CD4-positive, alpha-beta T cell treated with Interleukin-12 subunit alpha and Interleukin-12 subunit beta, for 1 hour (primary cell): ENCODE measurements around the gene CCDC92.
"Not testable (repeated sequence)": the region's sequence is repeated elsewhere in the genome, so short reads cannot be mapped to it uniquely, and the experiment has no call there.

Experiments
- DNase-seq: peaks from one replicate; pipeline ENCODE4 v3.0.0-alpha.2; 2020

Gene CCDC92

DNA sequence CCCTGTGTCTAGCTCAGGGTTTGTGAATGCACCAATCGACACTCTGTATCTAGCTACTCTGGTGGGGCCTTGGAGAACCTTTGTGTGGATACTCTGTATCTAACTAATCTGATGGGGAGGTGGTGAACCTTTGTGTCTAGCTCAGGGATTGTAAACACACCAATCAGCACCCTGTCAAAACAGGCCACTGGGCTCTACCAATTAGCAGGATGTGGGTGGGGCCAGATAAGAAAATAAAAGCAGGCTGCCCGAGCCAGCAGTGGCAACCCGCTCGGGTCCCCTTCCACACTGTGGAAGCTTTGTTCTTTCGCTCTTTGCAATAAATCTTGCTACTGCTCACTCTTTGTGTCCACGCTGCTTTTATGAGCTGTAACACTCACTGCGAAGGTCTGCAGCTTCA lies 25.1 kb downstream of the CCDC92 start:
- DNase-seq, result not testable (repeated sequence)

DNA sequence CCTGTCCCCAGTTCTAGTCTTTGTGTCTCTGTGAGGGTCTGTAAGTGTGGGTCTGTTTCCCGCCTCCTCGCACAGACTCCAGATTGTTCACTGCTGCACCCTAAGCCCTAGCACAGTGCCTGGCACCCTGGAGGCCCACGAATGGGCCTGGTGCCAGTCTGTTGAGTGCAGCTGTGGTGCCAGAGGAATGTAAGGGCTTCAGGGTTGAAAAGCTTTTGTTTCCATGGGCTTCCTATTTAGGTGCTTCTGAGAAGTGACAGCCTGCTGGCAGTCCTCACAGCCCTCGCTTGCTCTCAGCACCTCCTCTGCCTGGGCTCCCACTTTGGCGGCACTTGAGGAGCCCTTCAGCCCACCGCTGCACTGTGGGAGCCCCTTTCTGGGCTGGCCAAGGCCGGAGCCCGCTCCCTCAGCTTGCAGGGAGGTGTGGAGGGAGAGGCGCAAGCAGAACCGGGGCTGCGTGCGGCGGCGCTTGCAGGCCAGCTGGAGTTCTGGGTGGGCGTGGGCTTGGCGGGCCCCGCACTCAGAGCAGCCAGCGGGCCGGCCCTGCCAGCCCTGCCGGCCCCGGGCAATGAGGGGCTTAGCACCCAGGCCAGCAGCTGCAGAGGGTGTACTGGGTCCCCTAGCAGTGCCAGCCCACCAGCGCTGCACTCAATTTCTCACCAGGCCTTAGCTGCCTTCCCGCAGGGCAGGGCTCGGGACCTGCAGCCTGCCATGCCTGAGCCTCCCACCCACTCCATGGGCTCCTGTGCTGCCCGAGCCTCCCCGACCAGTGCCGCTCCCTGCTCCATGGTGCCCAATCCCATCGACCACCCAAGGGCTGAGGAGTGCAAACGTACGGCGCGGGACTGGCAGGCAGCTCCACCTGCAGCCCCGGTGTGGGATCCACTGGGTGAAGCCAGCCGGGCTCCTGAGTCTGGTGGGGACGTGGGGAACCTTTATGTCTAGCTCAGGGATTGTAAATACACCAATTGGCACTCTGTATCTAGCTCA lies 25.8 kb downstream of the CCDC92 start:
- not testable (repeated sequence) for DNase-seq

DNA sequence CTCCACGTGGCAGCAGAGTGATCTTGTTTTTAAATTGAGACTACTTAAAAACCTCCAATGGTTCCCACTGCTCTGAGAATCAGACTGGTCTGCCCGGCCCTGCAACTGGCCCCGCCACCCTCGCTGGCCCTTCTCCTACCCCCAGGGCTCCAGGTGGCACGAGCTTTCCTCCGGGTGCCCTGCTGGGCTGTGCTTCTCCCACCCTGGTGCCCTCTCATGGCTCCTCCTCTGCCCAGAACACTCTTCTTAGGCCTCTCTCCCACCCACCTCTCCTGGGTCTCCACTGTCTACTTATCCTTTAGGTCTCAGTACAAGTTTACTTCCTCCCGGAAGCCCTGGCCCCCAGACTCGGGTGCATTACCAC lies 26.5 kb downstream of the CCDC92 start:
- DNase-seq, result no peak

DNA sequence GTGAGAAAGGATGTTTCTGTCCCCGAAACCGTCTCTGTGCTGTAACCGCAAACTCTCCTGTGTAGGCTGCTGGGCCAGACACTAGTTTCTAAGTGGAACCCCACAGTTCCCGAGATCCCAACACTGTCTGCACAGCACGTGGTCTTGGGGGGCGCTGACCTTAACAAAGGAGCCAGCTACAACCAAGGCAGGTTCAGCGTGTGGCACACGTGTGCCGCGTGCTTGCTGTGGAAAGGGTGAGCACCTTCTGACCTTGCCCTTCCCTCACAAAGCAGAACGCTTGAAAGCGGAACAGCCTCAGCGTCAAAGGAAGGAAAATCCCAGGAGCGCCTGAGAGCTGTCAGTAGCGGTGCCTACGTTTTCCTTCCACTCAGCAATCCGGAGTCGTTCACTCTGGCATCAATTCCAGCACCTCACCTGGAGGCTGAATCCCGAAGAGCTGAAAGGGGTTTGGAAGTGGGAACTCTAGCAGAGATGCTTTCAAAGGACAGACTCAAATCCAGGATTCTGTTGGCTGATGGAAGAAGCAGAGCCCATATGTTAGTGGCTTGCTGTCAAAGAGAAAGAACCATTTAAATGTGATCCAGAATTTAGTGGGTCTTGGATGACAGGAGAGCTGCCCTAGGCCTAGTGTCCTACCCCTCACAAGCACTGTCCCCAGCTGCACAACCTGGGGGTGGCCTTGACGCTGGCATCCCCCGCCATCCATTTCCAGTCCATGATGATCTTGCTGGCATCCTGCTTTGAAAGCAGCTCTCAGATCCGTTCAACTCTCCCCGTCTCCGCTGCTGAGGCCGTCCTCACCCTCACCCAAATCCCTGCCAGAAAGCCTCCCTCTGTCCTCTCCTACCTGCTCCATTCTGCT lies 27.1 kb downstream of the CCDC92 start:
- no peak for DNase-seq

DNA sequence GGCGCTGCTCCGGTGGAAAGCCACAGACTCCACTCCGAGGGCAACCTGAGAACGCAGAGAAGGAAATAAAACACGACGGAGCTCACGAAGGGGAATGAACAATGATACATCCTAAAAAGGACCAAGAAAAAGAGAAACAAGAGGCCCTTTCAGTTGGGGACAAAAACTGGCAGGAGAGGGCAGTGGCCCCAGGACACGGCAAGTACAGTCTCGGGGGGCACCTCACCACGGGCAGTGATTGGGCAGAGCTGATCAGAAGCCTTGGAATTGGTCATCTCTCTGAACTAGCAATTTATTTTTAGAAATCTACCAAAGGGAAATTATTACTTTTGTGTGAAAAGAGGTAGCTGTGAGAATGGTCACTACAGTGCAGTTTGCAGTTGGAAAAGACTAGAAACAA lies 27.9 kb downstream of the CCDC92 start:
- DNase-seq, result no peak

DNA sequence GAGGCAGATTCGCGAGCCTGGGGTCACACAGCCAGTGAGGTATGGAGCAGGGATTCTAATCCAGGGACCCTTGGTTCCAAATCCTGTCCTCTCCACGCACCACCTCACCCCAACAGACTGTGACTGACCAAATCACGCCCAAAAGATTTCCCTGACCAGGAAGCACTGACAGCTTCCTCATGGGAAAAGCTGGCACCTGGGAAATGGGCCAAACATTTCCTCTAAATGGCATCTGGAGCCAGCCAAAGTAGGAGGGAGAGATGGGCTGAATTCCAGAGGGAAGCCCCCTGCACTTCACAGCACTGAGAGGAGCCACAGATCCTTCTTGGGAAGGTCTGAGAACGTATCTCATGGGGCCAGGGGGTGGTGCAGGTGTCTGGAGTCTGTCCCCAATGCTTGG lies 28.8 kb downstream of the CCDC92 start:
- DNase-seq, result no peak

DNA sequence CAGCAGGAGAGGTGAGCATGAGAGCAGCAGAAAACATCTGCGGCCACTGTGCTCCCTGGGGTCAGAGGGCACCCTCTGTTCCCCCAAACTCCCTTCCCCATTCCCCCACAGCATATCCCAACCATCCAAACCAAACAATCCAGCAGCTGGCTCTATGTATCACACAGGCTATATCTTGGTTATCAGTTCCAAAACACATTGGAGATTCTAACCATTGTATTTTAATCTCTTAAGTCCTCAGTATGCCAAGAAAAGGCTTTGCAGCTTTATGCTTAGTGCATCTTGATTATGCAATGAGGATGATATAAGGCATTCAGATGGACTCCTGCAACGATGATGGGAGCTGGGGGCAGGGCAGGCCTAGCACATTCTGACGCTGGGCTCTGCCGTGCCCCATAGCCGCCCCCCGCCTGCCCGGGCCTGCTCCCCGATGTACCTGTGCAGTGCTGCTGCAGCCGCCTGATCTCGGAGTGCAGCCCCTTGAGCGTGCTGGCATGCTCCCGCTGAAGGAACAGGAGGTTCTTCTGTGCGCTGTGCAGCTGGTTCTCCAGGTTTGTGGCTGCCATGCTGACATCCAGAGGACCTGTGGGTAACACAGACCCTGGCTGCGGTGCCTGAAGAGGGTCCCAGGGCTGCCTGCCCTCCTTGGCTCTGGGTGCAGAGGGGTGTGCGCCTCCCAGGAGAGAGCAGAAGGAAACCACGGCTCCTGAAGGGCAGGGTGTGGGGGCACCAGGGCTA lies 29.6 kb downstream of the CCDC92 start:
- DNase-seq, result no peak

DNA sequence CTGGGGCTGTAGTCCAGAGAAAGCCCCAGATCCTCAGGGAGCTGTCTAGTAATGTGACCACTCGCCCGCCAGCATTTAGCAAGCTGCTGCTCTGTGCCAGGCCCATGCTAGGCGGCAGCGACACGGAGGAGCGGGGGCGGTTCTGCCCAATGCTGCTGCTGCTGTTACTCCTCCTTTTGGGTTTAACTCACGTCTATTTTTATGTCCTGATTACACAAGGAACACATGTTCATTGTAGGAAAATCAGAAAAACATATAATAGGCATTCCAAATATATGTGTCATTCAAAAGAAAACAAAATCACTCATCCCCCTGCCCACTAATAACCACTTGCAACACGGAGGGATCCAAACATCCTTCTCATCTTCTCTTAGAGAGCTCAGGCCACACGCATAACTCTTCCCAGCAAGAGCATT lies 30.4 kb downstream of the CCDC92 start:
- DNase-seq, result no peak

DNA sequence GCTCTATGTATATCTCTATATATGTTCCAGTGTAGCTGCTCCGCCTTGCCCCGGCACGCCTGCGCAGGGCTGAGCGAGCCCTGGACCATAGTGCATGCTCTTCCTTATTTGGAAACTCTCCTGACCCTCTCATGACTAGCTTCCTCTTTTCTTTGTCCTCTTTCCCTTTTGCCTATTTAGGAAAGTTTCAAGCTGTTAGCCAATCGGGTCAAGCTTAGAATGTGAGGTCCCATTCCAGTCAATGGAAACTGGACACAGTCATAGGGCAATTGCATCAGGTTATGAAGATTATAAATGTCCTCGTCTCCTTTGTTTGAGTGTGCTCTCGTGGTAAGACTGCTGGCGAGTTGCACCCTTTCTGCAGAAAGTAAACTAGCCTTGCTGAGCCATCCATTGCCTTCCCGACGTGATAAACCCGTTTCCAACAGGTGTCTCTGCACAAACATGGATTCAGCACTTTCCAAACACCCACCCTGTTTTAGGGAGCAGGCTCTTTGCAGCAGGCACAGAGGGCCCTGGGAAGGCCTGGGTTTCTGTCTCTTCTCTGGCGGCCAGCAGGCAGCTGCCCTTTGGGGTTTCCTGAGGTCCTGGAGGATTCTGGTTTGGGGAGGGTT lies 30.9 kb downstream of the CCDC92 start:
- DNase-seq, result no peak

DNA sequence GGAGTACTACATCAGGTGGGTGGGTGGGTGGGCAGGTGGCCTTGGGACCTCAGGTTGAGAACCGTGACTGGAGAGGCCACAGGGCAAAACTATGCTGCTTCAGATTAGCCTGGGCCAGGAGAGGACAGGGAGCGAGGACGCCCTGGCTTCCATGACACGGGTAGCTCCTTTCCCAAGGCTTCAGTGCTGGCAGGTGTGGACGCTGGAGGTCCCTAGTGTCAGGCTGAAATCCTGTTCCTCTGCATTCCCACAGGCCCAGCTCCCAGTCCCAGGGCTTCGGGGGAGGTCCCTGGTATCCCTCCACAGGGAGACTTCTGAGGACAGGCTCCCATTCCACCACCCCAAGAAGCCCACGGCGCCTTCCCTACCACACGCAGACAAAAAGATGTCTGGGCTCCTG lies 31.6 kb downstream of the CCDC92 start:
- no peak for DNase-seq

DNA sequence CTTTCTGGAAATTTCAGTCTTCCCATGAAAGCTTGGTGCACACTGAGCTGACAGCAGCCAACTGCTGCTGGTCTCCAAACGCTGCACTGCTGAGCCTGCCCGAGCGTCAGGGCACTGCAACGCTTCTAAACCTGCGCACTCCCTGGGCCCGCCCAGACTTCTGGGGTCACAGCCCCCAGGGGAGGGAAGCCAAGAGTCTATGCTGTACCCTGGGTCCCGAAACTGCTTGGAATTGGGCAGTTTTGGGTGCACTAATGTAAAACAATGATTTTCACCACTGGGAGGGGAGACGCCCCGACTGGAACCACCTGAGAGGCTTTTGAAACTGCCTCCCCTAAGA lies 32.0 kb downstream of the CCDC92 start:
- DNase-seq, result no peak

DNA sequence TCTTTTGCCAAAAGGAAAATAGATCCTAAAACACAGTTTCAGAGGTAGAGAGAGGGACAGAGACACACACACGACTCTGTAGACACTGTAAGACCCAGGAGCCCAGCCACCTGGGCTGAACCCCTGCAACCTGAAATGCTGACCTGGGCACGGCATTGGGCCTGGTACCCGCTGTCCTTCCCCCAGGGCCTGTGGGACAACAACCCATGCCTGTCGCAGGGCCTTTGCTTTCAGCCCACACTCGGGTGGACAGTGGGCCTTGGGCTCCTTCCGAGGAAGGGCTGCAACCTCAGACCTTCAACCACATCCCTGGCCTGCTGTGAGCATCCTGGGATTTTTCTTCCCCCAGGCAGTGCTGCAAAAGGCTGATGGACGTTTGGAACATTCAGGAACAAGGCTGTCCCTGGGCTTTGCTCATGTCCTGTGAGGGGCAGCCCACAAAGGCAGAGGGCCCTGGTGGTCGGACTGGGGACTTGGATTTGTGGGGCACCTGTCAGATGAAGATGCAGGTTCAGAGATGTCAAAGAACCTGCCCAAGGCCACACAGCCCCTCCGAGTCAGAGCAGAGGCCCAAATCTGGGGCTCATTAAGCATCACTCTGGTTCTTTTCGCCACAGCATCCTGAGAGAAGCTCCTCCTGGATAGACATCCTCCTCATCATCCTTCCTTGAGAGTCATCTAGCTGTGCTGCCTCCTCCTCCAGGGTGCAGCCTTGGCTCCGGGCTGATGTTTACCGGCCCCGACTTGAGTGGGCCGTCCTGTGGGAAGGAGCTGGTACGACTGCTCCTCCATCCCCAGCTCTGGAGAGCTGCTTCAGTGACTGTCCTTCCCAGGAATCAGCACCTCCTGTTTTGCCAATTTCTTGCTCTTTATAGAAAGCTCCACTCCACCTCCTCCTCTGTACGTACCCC lies 32.7 kb downstream of the CCDC92 start:
- DNase-seq, result no peak

DNA sequence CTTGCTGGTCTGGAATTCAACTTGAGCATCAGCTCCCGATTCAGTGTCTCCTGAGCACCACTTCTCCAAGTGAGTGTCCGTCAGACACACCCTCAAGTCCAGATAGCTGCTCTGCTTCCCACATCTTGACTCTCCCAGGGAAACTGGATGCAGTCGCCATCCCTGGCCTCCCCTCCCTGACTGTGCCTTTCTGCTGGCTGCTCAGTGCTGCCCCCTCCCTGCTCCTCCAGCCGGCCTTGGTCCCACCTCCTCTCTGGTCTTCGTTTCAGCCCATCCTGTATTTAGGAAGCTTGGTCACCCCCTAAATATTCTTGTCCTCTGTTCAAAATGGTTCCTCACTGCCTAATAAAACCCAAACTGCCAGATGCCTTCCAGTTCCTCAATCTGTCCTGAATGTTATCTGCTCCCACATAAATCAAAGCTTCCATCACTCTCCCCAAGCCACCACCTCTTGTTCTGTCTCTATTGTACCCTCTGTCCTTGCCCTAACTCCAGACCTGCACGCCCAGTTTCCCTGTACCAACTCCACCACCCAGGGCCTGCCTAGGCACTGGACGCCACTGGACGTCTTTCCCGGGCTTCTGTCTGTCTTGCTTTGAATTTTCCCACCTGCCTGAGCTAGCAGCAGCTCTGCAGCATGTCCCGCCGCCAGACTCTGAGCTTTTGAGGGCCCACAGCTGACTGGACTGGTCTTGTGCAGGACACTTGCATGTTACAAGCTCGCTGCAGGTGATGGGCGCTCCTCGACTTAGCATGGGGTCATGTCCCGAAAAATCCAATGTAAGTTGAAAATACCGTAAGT lies 33.8 kb downstream of the CCDC92 start:
- DNase-seq, result peak; percentile 3

DNA sequence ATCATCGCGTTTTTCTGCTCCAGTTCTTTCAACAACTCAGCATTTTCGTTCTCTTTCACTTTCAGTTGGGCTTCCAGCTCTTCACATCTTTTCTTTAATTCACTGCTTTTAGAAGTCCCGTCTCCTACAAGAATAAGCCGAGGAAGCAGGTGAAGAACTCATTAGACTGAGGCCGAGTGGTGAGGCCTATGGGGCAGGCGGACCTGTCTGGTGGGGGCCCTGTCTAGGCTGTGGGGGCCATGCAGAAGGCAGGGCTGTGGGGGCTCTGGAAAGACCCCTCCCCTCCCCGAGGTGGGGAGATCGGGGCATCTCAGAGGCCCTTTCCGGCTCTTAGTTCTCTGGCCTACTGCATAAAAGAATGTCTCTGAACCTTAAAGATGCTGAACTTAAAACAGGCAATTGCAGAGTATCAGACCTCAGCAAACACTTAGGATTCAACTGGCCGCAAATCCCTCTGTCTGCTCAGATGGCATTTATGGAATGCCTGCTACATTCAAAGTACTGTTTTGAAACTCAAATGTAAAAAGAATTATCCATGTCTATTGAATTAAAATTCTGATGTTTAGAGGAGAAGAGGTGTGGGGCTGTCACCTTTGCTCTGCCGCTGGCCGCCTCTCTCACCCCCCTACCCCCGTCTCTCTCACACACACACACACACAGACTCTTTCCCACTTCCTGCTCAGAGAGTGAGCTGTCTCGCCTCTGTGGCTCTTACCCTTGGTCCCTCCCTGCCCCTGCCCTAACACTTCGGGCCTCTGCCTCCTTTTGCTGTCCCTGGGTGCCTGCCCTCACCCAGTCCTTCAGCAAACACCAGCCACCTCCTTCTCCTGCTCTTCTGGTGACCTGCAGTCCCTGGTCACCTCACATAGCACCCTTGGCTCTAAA lies 34.7 kb downstream of the CCDC92 start:
- DNase-seq, result peak; percentile 69

DNA sequence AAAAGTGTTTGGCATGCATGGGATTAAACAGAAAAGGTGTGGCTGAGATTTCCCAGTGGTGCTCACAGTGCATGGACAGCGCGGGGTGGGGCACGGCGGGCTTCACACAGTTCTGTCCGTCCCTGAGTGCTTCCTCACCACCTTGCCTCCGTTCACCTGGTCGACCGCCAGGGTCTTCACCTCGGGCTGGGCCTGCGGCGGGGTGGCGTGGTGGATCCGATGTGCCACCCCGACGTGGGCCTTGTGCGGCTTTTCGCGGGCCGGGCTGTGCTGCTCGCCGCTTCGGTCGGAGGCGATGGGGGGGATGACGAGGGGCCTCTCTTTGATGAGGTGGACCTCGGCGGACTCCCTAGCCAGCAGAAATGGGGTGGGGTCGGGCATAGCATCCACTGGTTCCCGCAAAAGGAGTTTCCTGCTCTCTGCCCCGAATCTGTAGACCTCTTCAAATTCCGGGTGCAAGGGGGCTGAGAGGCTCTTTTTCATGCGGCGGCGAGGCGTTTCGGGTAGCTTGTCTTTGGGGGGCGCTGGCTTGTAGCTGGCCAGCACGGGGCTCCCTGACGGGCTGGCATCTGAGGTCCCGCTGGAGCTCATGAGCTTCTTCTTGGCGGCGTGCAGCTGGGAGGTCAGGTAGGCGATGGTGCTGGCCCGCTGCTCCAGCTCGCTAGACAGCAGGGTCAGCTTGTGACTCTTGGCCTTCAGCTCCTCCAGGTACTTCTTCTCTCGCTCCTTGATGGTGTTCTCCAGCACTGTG lies 35.5 kb downstream of the CCDC92 start:
- DNase-seq, result no peak

DNA sequence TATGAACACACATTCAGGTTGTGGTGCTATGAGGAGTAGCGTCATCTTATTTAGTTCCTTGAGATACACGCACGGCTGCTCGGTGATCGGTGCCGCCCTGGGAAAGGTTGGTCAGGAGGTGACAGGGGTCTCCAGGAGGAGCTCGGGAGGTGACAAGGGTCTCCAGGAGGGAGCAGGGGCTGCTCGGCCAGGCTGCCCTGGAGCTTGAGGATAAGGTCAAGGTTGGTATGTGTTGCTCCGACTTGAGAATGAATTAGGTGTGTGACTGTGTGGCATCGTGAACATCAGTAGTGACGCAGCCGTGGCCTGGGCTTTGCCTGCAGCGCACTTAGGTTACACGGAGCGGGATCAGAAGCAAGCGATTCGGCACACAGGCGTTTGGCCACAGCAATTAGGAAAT lies 36.2 kb downstream of the CCDC92 start:
- no peak for DNase-seq

DNA sequence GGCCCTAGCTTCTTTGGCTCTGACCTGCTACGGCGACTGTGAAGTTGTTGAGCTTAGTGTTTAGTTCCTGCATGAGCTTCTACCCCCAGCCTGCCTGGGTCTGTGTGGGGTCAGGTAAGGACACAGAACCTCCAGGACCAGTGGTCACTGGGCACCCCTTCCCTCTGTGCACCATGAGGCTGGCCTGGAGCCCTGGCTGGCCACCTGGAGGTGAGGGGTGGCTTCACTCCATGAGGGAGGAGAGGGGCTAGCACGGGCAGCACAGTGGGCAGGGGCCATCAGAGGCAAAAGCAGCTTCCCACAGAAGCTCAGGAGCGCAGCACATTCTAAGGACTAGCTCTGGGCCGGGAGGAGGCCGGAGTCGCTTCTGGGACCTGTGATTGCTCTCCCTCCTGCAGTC lies 36.7 kb downstream of the CCDC92 start:
- DNase-seq, result no peak

DNA sequence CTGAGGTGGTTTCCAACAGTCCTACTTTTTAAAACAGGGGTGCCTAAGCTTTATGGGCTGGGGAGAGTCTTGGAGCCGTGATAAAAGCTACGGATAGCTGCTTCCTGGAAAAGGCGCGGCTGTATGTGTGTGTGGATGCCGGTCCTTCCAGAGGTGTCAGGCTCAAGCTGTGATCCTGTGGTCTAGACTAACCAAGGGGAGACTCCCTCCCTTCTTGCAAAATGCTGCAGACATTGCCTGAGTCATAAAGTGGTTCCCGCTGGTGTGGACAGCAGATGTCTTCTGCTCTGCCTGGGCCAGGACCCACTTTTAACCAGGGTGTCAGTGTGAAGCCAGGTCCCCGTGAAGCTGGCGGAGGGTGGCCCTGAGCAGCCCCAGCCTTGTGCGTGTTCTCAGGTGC lies 37.8 kb downstream of the CCDC92 start:
- DNase-seq, result no peak

DNA sequence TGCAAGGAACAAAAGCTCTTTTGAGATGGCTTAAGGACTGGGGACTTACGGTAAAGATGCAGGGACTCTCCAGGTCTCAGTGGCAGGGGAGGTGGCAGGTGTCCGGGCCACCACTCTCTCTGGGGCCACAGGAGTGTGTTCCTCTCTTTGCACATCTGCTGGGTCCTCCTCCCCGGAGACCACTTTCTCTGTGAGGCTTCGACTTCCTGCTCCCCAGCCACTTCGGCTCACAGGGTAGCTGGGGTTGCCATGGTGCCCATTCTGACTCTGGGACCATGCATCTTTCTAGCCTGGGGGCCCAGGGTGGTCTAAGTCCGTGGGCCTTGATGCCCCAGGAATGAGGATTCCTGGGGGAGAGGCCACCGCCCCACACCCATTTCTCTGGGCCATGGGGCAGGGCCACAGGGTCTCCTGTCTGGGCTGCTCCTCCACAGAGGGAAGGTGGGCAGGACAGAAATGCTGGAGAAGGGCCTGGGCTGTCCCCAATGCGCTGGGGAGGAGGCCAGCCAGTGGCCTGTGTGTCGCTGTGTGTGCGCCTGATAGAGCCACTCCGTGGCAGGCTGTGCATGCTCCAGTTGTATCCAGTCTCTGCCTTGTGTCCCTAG lies 38.5 kb downstream of the CCDC92 start:
- DNase-seq, result no peak
